GM11168 (cell line): ENCODE measurements around the gene NEMF.
"Not testable (repeated sequence)": the region's sequence is repeated elsewhere in the genome, so short reads cannot be mapped to it uniquely, and the experiment has no call there.

ENCODE experiments used
- in situ Hi-C: fragments of 300-500 bp; cut with MboI; formaldehyde crosslinking; loops from one replicate; pipeline ENCODE4 v1.12.0; 2022; ENCODE audit warnings: low sequenced_read_pairs; ENCODE audit not compliant: unreplicated experiment

The NEMF gene

GRCh38 chr14:49767571-49768300 lies 84.9 kb downstream of the NEMF start, which contains the start of gene KLHDC2:
TSS of gene KLHDC2 (plus strand) at chr14:49768153. CDS start at chr14:49768469, 316 bp downstream.
- in situ Hi-C loops, result loop anchor here (10.0 kb wide), 1 partner anchor 123 kb away; no protein-coding TSS in a partner anchor

GRCh38 chr14:49767270-49767570 lies 85.4 kb downstream of the NEMF start:
- in situ Hi-C loops, result loop anchor here (10.0 kb wide), 1 partner anchor 122 kb away; no protein-coding TSS in a partner anchor

DNA sequence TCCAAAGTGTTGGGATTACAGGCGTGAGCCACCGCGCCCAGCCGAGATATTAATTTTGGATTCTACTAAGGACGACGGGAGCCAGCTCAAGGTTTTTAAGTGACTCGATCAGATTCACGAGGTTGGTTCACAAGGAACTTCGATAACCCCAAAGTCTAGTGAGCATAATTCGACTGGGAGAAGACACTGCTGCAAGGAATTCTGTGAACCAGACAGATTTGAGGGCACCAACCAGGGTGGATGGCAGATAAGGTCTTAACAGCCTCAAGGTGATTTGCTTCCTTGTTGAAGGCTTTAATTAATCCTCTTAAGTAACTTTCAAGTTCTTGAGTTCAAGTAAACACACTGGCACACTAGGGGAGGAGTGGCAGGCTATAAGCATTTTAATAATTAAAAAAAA lies 85.7 kb downstream of the NEMF start:
- in situ Hi-C loops, result loop anchor here (10.0 kb wide), 1 partner anchor 122 kb away; no protein-coding TSS in a partner anchor

DNA sequence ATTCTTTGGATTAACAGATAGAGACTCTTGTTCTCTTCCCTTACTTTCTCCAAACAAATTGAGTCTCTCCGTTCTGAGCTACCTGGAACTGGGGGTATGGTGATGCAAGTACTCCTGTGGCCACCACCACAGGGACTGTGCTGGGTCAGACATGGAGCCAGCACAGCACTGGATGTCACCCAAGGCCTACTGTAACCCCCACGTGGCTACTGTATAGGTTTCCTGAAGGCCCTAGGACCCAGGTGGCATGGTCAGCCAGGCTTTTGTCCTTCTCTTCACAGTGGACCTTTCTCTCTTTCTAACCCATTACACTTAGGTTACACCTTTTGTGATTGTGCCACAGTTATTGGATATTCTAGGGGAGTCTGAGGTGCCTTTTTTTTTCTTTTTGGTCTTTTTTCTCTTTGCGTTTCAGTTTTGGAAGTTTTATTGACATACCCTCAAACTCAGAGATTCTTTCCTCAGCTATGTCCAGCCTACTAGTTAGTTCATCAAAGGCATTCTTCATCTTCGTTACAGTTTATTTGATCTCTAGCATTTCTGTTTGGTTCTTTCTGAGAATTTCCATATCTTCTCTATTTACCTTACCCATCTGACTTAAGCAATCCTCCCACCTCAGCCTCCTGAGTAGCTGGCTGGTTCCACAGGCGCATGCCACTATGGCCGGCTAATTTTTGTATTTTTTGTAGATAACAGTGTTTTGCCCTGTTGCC lies 90.6 kb downstream of the NEMF start:
- in situ Hi-C loops, result loop anchor here (10.0 kb wide), 1 partner anchor 117 kb away; no protein-coding TSS in a partner anchor

DNA sequence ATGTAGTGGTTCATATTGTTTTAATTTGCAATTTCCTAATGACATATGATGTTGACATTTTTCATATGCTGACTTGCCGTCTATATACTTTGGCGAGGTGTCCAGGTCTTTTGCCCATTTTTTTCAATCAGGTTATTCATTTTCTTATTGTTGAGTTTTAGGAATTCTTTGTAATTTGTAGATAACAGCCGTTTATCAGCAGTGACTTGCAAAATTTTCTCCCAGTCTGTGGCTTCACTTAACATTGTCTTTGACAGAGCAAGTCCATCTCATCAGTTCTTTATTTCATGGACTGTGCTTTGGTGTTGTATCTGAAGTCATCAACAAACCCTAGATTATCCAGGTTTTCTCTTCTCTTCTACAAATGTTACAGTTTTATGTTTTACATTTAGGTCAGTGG lies 97.2 kb downstream of the NEMF start:
- in situ Hi-C loops, result no loop called here

DNA sequence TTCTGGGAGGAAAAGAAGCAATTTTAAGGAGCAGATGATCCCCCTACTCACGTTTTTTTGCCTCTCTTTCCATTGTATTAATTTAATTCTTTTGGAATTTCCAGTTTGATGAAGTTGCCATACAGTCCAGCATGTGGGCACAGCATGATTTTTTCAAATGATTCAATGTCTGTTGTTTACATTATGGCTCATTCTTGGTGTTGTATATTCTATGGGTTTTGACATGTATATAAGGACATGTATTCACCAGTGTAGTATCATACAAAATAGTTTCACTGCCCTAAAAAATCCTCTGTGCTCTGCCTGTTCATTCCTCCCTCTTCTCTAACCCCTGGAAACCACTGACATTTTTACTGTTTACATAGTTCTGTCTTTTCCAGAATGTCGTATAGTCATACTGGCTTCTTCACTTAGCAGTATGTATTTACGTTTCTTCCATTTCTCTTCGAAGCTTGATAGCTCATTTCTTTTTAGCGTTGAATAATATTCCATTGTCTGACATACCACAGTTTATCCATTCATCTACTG lies 98.0 kb downstream of the NEMF start:
- in situ Hi-C loops, result no loop called here

- in situ Hi-C loops, result not testable (repeated sequence)
Measured at GRCh38 chr14:49746476-49746875, 106.1 kb downstream of the NEMF start.

- in situ Hi-C loops, result no loop called here
Measured at GRCh38 chr14:49745191-49745590, 107.4 kb downstream of the NEMF start.

- in situ Hi-C loops, result not testable (repeated sequence)
Measured at GRCh38 chr14:49735669-49736068, 116.9 kb downstream of the NEMF start.

- in situ Hi-C loops, result no loop called here
Measured at GRCh38 chr14:49733836-49734235, 118.8 kb downstream of the NEMF start.

DNA sequence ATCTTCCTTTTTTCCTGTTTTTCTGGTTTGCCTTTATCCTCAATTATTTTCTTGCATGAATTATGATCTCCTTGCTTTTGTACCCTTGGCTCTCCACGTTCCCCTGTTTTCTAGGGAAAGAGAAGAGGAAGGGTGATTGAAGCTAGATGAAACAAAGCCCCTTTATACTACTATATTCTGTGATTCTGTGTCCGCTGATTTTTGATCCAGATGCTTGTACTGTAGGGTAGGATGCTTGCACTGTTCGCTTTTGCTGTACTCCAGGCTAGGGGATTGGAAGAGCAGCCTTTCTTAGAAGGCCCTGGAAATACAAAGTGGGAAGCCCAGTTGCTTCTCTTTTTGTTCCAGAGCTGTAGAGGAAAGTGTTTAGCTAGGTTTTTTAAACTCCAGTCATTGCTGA lies 119.7 kb downstream of the NEMF start:
- in situ Hi-C loops, result no loop called here
